Measurements from ENCODE around the gene UBXN11.

GRCh38 chr1:26356106-26356505, 49.7 kb upstream of the UBXN11 start:
- TF ChIP-seq CTCF (IDR thresholded peaks at IDR 0.05), result no peak
- no peak for TF ChIP-seq POLR2AphosphoS5 (IDR thresholded peaks at IDR 0.05)
- TF ChIP-seq POLR2A (IDR thresholded peaks at IDR 0.05; ENCODE audit: low read depth), result no peak
- TF ChIP-seq EP300 (IDR thresholded peaks at IDR 0.05), result no peak

All from esophagus muscularis mucosa (tissue), 4 donors.